ENCODE results near the gene MAPK13.
"Not testable (repeated sequence)": the region's sequence is repeated elsewhere in the genome, so short reads cannot be mapped to it uniquely, and the experiment has no call there.

- not testable (repeated sequence) for TF ChIP-seq SP1 (IDR thresholded peaks at IDR 0.05; ENCODE audit: low read depth); POLR2AphosphoS5 (IDR thresholded peaks at IDR 0.05; ENCODE audit: low read depth, low read length); POLR2A (IDR thresholded peaks at IDR 0.05; ENCODE audit: borderline replicate concordance, extremely low read depth, insufficient read depth, insufficient read length); EGR1 (IDR thresholded peaks at IDR 0.05; ENCODE audit: low read depth); JUND (IDR thresholded peaks at IDR 0.05); EZH2phosphoT487 (IDR thresholded peaks at IDR 0.05; ENCODE audit: borderline replicate concordance); TCF7L2 (IDR thresholded peaks at IDR 0.05; ENCODE audit: borderline replicate concordance, extremely low read depth, insufficient read depth, insufficient read length); SIN3A (IDR thresholded peaks at IDR 0.05; ENCODE audit: low read depth)
- TF ChIP-seq, protein P1, sequence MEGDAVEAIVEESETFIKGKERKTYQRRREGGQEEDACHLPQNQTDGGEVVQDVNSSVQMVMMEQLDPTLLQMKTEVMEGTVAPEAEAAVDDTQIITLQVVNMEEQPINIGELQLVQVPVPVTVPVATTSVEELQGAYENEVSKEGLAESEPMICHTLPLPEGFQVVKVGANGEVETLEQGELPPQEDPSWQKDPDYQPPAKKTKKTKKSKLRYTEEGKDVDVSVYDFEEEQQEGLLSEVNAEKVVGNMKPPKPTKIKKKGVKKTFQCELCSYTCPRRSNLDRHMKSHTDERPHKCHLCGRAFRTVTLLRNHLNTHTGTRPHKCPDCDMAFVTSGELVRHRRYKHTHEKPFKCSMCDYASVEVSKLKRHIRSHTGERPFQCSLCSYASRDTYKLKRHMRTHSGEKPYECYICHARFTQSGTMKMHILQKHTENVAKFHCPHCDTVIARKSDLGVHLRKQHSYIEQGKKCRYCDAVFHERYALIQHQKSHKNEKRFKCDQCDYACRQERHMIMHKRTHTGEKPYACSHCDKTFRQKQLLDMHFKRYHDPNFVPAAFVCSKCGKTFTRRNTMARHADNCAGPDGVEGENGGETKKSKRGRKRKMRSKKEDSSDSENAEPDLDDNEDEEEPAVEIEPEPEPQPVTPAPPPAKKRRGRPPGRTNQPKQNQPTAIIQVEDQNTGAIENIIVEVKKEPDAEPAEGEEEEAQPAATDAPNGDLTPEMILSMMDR (IDR thresholded peaks at IDR 0.05 in 2 of 3, conservative IDR thresholded peaks at IDR 0.05 in 1 of 3; ENCODE audit: borderline replicate concordance in 1 of 3, insufficient read depth in 1 of 3, low read depth in 2 of 3, low read length in 2 of 3): not testable (repeated sequence)
- TF ChIP-seq, protein P2, sequence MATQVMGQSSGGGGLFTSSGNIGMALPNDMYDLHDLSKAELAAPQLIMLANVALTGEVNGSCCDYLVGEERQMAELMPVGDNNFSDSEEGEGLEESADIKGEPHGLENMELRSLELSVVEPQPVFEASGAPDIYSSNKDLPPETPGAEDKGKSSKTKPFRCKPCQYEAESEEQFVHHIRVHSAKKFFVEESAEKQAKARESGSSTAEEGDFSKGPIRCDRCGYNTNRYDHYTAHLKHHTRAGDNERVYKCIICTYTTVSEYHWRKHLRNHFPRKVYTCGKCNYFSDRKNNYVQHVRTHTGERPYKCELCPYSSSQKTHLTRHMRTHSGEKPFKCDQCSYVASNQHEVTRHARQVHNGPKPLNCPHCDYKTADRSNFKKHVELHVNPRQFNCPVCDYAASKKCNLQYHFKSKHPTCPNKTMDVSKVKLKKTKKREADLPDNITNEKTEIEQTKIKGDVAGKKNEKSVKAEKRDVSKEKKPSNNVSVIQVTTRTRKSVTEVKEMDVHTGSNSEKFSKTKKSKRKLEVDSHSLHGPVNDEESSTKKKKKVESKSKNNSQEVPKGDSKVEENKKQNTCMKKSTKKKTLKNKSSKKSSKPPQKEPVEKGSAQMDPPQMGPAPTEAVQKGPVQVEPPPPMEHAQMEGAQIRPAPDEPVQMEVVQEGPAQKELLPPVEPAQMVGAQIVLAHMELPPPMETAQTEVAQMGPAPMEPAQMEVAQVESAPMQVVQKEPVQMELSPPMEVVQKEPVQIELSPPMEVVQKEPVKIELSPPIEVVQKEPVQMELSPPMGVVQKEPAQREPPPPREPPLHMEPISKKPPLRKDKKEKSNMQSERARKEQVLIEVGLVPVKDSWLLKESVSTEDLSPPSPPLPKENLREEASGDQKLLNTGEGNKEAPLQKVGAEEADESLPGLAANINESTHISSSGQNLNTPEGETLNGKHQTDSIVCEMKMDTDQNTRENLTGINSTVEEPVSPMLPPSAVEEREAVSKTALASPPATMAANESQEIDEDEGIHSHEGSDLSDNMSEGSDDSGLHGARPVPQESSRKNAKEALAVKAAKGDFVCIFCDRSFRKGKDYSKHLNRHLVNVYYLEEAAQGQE (IDR thresholded peaks at IDR 0.05; ENCODE audit: low read depth): not testable (repeated sequence)
- TF ChIP-seq, protein P3, sequence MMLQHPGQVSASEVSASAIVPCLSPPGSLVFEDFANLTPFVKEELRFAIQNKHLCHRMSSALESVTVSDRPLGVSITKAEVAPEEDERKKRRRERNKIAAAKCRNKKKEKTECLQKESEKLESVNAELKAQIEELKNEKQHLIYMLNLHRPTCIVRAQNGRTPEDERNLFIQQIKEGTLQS (IDR thresholded peaks at IDR 0.05): not testable (repeated sequence)
Observed at GRCh38 chr6:36088204-36088603, 42.1 kb upstream of the MAPK13 start.

Measured in HCT116 (cell line).